Fibroblast of lung (primary cell): ENCODE data around the gene HDHD3. TPM values are rescaled to one million over a fixed set of nuclear protein-coding genes. Genes with fewer than 3 reads are reported as not detected.

Source experiments
- DNase-seq, 2 donors: peaks; one replicate each; pipeline versions ENCODE4 v3.0.0 to v3.0.0-alpha.2; 2010; ENCODE audit warnings: low read depth in 2 of 2
- H2AFZ ChIP-seq: 2 replicates; pipeline ENCODE4 v1.5.1; 2012; ENCODE audit warnings: low read length, control low read depth, inconsistent platforms
- H3K27ac ChIP-seq: 2 replicates; pipeline ENCODE4 v1.5.1; 2011; ENCODE audit warnings: low read length, control low read depth; ENCODE audit not compliant: insufficient read depth
- H3K27me3 ChIP-seq: 2 replicates; pipeline ENCODE4 v1.5.1; 2011; ENCODE audit warnings: mild to moderate bottlenecking, low read length; ENCODE audit not compliant: control insufficient read depth, insufficient read depth
- H3K36me3 ChIP-seq: 2 replicates; pipeline ENCODE4 v1.5.1; 2011; ENCODE audit warnings: low read length; ENCODE audit not compliant: control insufficient read depth, insufficient read depth
- H3K4me1 ChIP-seq: 2 replicates; pipeline ENCODE4 v1.5.1; 2011; ENCODE audit warnings: low read length; ENCODE audit not compliant: control insufficient read depth, insufficient read depth; ENCODE audit errors: extremely low read depth
- H3K4me2 ChIP-seq: 2 replicates; pipeline ENCODE4 v1.5.1; 2011; ENCODE audit warnings: low read length, control low read depth; ENCODE audit not compliant: insufficient read depth; ENCODE audit errors: extremely low read depth
- H3K4me3 ChIP-seq, 4 experiments: fragments of 200-600 bp in 1 of 4; sonication (generic) in 1 of 4; replicated peaks in 1 of 4; 2 replicates each; pipeline ENCODE4 v1.5.1; 2011 to 2016; ENCODE audit warnings: low read length in 4 of 4, low read depth in 3 of 4, mild to moderate bottlenecking in 3 of 4, control low read depth in 2 of 4, inconsistent platforms in 1 of 4, mixed read lengths in 1 of 4; ENCODE audit not compliant: insufficient read depth in 1 of 4; ENCODE audit errors: control extremely low read depth in 1 of 4
- H3K79me2 ChIP-seq: 2 replicates; pipeline ENCODE4 v1.5.1; 2012; ENCODE audit warnings: mild to moderate bottlenecking, low read length, inconsistent platforms; ENCODE audit not compliant: control insufficient read depth, insufficient read depth
- H3K9ac ChIP-seq: 2 replicates; pipeline ENCODE4 v1.5.1; 2011; ENCODE audit warnings: mild to moderate bottlenecking, low read length, control low read depth; ENCODE audit not compliant: insufficient read depth
- H3K9me3 ChIP-seq: 2 replicates; pipeline ENCODE4 v1.5.1; 2012; ENCODE audit warnings: low read depth, low read length; ENCODE audit not compliant: control insufficient read depth, insufficient read depth
- H4K20me1 ChIP-seq: 2 replicates; pipeline ENCODE4 v1.5.1; 2011; ENCODE audit warnings: low read length; ENCODE audit not compliant: control insufficient read depth, insufficient read depth; ENCODE audit errors: extremely low read depth
- EZH2 ChIP-seq: IDR thresholded peaks from 2 replicates; pipeline ENCODE4 v1.5.1; 2012; ENCODE audit warnings: low read length, control low read depth, mild to moderate bottlenecking; ENCODE audit errors: missing control alignments
- polyA plus RNA-seq, 2 donors: library from polyadenylated mRNA; depleted of rRNA in 1 of 2; stranded (reverse) in 1 of 2; unstranded in 1 of 2; fragments of >200 nt; gene quantifications; 2 replicates each; pipeline ENCODE4 v1.2.1, GENCODE V29; 2011 to 2012; ENCODE audit warnings: missing spikeins in 1 of 2
- total RNA-seq: library from RNA; depleted of rRNA; stranded (reverse); fragments of >200 nt; gene quantifications from 2 replicates; pipeline ENCODE4 v1.2.1, GENCODE V29; 2014
- TF ChIP-seq, protein P1 (sequence below), 2 donors: IDR thresholded peaks in 1 of 2; conservative IDR thresholded peaks in 1 of 2; 1 replicate in 1 of 2; 2 replicates in 1 of 2; pipeline ENCODE4 v1.5.1; 2011 to 2012; ENCODE audit warnings: low read length in 2 of 2, control low read depth in 1 of 2, inconsistent platforms in 1 of 2, low read depth in 1 of 2, mild to moderate bottlenecking in 1 of 2

HDHD3 gene
- total and polyA plus RNA-seq, 2 donors (not counting 1 experiment from before 2014, with no cell fraction given): 6.5 to 14.2 TPM

DNA sequence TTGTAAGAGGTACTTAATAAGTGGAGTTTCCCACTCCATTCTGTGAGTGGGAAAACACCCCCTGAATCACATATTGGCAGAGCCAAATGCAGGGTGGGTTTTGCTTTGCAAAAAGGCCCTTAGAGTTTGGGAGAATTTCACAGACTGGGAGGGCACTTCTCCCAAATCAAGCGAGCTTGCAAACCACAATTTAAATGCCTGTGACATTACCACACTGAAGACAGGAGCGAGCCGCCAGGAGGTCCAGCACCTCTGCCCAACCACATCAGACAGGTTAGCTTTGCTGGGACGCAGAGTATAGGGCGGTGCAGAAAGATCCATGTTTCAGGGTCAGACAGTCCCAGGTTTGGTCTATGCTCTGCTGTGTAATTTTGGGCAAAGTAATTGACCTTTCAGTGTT is 22.0 kb upstream of the HDHD3 start:
- H3K4me2 ChIP-seq: peak overlapping the region; percentile 11
- no peaks in the 10 kb centered on the region for H3K27me3 ChIP-seq
- H3K79me2 ChIP-seq: no peaks in the 10 kb centered on the region
- H3K4me1 ChIP-seq: no peaks in the 10 kb centered on the region
- no peaks in the 10 kb centered on the region for H3K36me3 ChIP-seq
- H3K4me3 ChIP-seq: no peak overlapping the region
- no peaks in the 10 kb centered on the region for H4K20me1 ChIP-seq
- H3K9ac ChIP-seq: no peak overlapping the region
- DNase-seq: peak in 1 of 2 donors; percentile 76
- TF ChIP-seq, protein P1, sequence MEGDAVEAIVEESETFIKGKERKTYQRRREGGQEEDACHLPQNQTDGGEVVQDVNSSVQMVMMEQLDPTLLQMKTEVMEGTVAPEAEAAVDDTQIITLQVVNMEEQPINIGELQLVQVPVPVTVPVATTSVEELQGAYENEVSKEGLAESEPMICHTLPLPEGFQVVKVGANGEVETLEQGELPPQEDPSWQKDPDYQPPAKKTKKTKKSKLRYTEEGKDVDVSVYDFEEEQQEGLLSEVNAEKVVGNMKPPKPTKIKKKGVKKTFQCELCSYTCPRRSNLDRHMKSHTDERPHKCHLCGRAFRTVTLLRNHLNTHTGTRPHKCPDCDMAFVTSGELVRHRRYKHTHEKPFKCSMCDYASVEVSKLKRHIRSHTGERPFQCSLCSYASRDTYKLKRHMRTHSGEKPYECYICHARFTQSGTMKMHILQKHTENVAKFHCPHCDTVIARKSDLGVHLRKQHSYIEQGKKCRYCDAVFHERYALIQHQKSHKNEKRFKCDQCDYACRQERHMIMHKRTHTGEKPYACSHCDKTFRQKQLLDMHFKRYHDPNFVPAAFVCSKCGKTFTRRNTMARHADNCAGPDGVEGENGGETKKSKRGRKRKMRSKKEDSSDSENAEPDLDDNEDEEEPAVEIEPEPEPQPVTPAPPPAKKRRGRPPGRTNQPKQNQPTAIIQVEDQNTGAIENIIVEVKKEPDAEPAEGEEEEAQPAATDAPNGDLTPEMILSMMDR (conservative IDR thresholded peaks at IDR 0.05 in 1 of 2, IDR thresholded peaks at IDR 0.05 in 1 of 2; ENCODE audit: low read depth in 1 of 2, low read length in 2 of 2): no peak
- TF ChIP-seq EZH2: no peak
- no peak overlapping the region for H2AFZ ChIP-seq
- H3K9me3 ChIP-seq: no peaks in the 10 kb centered on the region
- H3K27ac ChIP-seq: no peak overlapping the region

DNA sequence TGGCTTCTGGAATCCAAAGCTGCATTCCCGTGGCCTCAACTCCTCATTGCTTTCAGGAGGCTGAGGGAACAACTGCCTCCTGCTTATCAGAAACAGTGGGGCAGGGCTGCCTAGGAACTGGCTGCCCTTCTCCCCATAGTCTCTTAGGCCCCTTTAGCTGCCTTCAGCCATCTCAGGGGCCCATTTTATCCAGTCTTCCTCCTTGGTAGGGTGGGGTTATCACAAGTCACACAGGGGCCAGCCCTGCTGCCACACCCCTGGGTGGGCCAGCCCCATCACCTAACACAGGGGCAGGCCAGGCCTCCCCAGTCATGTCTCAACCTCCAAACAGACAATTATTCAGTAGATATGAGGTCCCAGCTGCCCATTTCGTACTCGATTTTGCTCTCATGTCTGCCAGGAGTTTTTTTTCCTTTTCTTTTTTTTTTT is 20.4 kb upstream of the HDHD3 start:
- no peak overlapping the region for H3K4me2 ChIP-seq
- H3K4me3 ChIP-seq: no peak overlapping the region
- no peaks in the 10 kb centered on the region for H3K27me3 ChIP-seq
- H3K27ac ChIP-seq: no peak overlapping the region
- no peaks in the 10 kb centered on the region for H4K20me1 ChIP-seq
- H3K9ac ChIP-seq: no peak overlapping the region
- DNase-seq: no peak
- no peaks in the 10 kb centered on the region for H3K9me3 ChIP-seq
- TF ChIP-seq, protein P1 (conservative IDR thresholded peaks at IDR 0.05 in 1 of 2, IDR thresholded peaks at IDR 0.05 in 1 of 2; ENCODE audit: low read depth in 1 of 2, low read length in 2 of 2): no peak
- no peak for TF ChIP-seq EZH2
- no peak overlapping the region for H2AFZ ChIP-seq
- H3K4me1 ChIP-seq: no peaks in the 10 kb centered on the region
- H3K79me2 ChIP-seq: no peaks in the 10 kb centered on the region
- no peaks in the 10 kb centered on the region for H3K36me3 ChIP-seq

DNA sequence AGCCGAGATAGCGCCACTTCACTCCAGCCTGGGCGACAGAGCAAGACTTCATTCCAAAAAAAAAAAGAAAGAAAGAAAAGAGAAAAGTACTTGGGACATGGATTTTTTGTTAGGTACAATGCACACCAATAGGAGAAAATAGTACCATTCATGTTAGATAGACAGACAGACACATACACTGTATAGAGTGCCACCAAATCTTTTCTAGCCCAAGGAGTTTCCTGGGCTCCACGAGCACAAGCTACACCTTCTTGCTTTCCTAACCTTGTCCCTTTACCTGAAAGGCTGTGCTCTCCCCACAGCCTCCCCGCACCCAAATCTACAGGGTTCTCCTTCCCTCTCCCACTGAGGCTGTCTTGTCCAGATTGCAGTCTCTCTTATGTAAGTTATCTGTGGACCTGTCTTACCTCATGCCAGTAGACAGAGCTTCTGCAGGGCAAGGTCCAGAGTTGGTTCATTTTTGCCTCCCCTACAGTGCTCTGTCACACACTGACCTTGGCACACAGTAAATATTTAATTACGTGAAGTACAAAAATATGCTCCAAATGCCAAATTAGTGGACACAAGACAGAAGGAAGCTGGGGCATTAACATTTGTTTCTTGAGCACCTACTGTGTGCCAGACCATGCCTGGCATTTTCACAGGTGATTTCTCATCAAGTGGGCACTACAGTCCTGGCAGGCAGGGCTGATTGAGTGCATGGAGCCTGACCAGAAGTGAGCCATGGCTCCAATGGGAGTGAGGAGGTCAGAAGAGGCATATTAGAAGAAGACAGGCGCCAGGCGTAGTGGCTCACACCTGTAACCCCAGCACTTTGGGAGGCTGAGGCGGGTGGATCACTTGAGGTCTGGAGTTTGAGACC is 18.4 kb upstream of the HDHD3 start:
- Histone ChIP-seq H3K4me2 (no peak overlapping the region), H3K4me1 (no peaks in the 10 kb centered on the region), H2AFZ (no peak overlapping the region), H3K9me3 (no peaks in the 10 kb centered on the region), H3K36me3 (peaks cover 4% of the 10 kb centered on the region), H3K27me3 (no peaks in the 10 kb centered on the region), H4K20me1 (no peaks in the 10 kb centered on the region), H3K4me3 (no peak overlapping the region), H3K27ac (no peak overlapping the region), H3K79me2 (no peaks in the 10 kb centered on the region), H3K9ac (no peak overlapping the region)
- DNase-seq: no peak
- TF ChIP-seq, protein P1 (conservative IDR thresholded peaks at IDR 0.05 in 1 of 2, IDR thresholded peaks at IDR 0.05 in 1 of 2; ENCODE audit: low read depth in 1 of 2, low read length in 2 of 2): no peak
- no peak for TF ChIP-seq EZH2
